Panc1 (cell line): ENCODE data around the gene PXMP2. TPM values are rescaled to one million over a fixed set of nuclear protein-coding genes. Genes with fewer than 3 reads are reported as not detected.

Source experiments
- ATAC-seq: fragments of 200-7000 bp; cut with Tn5 transposase; 2 replicates; pipeline ENCODE4 v1.9.1; 2020; ENCODE audit warnings: mild to moderate bottlenecking, moderate library complexity
- BruUV-seq: library from RNA; stranded (reverse); fragments of 400-500 nt; replicated peaks from 2 replicates; lab custom pipeline; 2021; lab: Mats Ljungman, UMichigan
- CTCF ChIA-PET: fragments of 300-600 bp; sonication (Branson Sonifier 250); formaldehyde crosslinking; loops from one replicate; lab custom pipeline; 2022; ENCODE audit warnings: antibody characterized with exemption; lab: Charles Lee
- POLR2A ChIA-PET: fragments of 300-600 bp; sonication (Branson Sonifier 250); formaldehyde crosslinking; loops from one replicate; lab custom pipeline; 2022; ENCODE audit warnings: antibody characterized with exemption; lab: Charles Lee
- DNase-seq: peaks from one replicate; pipeline ENCODE4 v3.0.0-alpha.2; 2010; ENCODE audit warnings: low read depth, low spot score
- H3K27ac ChIP-seq: 2 replicates; pipeline ENCODE4 v1.5.1; 2011; ENCODE audit warnings: mild to moderate bottlenecking, low read length, inconsistent platforms
- H3K27me3 ChIP-seq: fragments of 200-500 bp; sonication (Bioruptor generic); 2 replicates; pipeline ENCODE4 v1.6.0; 2014; ENCODE audit warnings: low read length, inconsistent platforms; ENCODE audit not compliant: control insufficient read depth, insufficient read depth
- H3K36me3 ChIP-seq: fragments of 200-500 bp; sonication (Bioruptor generic); 2 replicates; pipeline ENCODE4 v1.5.1; 2014; ENCODE audit warnings: inconsistent platforms, mild to moderate bottlenecking, low read length, moderate library complexity; ENCODE audit not compliant: control insufficient read depth, insufficient read depth
- H3K4me1 ChIP-seq: 2 replicates; pipeline ENCODE4 v1.5.1; 2011; ENCODE audit warnings: inconsistent platforms, mild to moderate bottlenecking, low read length, moderate library complexity; ENCODE audit not compliant: control insufficient read depth, insufficient read depth
- H3K4me3 ChIP-seq, 2 experiments: 2 replicates each; pipeline ENCODE4 v1.5.1; 2011 to 2012; ENCODE audit warnings: low read depth in 2 of 2, low read length in 2 of 2, mild to moderate bottlenecking in 2 of 2, inconsistent platforms in 1 of 2, moderate library complexity in 1 of 2
- H3K9me3 ChIP-seq: fragments of 200-500 bp; sonication (Bioruptor generic); 2 replicates; pipeline ENCODE4 v1.5.1; 2014; ENCODE audit warnings: low read depth, mild to moderate bottlenecking, inconsistent platforms, low read length, moderate library complexity; ENCODE audit not compliant: control insufficient read depth, insufficient read depth
- POLR2AphosphoS5 ChIP-seq: IDR thresholded peaks from 2 replicates; pipeline ENCODE4 v1.6.1; 2012; ENCODE audit warnings: mild to moderate bottlenecking, low read depth, low read length, moderate library complexity
- SIN3A ChIP-seq: IDR thresholded peaks from 2 replicates; pipeline ENCODE4 v1.6.1; 2012; ENCODE audit warnings: low read depth, mild to moderate bottlenecking, low read length, moderate library complexity, borderline replicate concordance; ENCODE audit not compliant: insufficient read depth
- TCF7L2 ChIP-seq: IDR thresholded peaks from 2 replicates; pipeline ENCODE4 v1.6.1; 2011; ENCODE audit warnings: mild to moderate bottlenecking, low read depth, low read length, inconsistent platforms
- in situ Hi-C: cut with HindIII; loops from 2 replicates; pipeline ENCODE4 v1.10.0; 2016; ENCODE audit warnings: low sequenced_read_pairs, low pct_unique_long_range_greater_than_20kb
- intact Hi-C: fragments of 100-400 bp; cut with micrococcal nuclease; formaldehyde crosslinking; loops from one replicate; pipeline ENCODE4 v1.10.0; 2022; ENCODE audit not compliant: unreplicated experiment
- total RNA-seq: library from RNA; stranded (reverse); gene quantifications from one replicate; pipeline ENCODE4 v1.2.1, GENCODE V29; 2021; ENCODE audit not compliant: unreplicated experiment
- TF ChIP-seq, protein P1 (sequence below): fragments of 450-650 bp; IDR thresholded peaks from 2 replicates; pipeline ENCODE4 v1.5.1; 2017; ENCODE audit warnings: mild to moderate bottlenecking
- TF ChIP-seq, protein P2 (sequence below), 2 experiments: IDR thresholded peaks; 2 replicates each; pipeline ENCODE4 v1.6.1; 2011 to 2012; ENCODE audit warnings: low read depth in 2 of 2, control low read depth in 1 of 2, low read length in 1 of 2, mild to moderate bottlenecking in 1 of 2, moderate library complexity in 1 of 2; ENCODE audit not compliant: insufficient read depth in 1 of 2

The PXMP2 gene
- total RNA-seq, 1 experiment from 2014 or later, result 21.3 TPM

DNA sequence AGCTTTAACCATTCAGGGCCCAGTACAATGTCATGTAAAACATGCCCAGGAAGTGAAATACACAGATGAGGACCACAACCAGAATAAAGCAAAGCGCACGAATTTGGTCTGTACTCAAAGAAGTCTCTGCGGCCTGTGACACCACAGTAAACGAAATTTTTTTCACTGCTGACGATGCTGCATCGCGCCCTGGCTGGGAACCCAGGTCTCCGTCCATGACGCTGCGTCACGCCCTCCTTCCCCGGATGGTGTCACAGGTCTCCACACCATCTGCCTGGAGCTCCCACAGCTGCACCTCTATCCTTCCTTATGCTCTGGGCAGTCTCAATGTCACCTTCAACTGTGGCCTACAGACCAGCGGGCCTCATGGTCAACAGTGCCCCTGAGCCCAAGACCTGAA, 56.4 kb downstream of the PXMP2 start:
- in situ Hi-C loops (no loop called here), intact Hi-C loops (no loop called here)
- no peaks in the 10 kb centered on the region for H3K27me3 ChIP-seq
- no peaks in the 10 kb centered on the region for H3K4me1 ChIP-seq
- TF ChIP-seq, protein P1, sequence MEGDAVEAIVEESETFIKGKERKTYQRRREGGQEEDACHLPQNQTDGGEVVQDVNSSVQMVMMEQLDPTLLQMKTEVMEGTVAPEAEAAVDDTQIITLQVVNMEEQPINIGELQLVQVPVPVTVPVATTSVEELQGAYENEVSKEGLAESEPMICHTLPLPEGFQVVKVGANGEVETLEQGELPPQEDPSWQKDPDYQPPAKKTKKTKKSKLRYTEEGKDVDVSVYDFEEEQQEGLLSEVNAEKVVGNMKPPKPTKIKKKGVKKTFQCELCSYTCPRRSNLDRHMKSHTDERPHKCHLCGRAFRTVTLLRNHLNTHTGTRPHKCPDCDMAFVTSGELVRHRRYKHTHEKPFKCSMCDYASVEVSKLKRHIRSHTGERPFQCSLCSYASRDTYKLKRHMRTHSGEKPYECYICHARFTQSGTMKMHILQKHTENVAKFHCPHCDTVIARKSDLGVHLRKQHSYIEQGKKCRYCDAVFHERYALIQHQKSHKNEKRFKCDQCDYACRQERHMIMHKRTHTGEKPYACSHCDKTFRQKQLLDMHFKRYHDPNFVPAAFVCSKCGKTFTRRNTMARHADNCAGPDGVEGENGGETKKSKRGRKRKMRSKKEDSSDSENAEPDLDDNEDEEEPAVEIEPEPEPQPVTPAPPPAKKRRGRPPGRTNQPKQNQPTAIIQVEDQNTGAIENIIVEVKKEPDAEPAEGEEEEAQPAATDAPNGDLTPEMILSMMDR, result no peak
- TF ChIP-seq TCF7L2, result no peak
- no peak for TF ChIP-seq POLR2AphosphoS5
- TF ChIP-seq SIN3A, result no peak
- TF ChIP-seq, protein P2, sequence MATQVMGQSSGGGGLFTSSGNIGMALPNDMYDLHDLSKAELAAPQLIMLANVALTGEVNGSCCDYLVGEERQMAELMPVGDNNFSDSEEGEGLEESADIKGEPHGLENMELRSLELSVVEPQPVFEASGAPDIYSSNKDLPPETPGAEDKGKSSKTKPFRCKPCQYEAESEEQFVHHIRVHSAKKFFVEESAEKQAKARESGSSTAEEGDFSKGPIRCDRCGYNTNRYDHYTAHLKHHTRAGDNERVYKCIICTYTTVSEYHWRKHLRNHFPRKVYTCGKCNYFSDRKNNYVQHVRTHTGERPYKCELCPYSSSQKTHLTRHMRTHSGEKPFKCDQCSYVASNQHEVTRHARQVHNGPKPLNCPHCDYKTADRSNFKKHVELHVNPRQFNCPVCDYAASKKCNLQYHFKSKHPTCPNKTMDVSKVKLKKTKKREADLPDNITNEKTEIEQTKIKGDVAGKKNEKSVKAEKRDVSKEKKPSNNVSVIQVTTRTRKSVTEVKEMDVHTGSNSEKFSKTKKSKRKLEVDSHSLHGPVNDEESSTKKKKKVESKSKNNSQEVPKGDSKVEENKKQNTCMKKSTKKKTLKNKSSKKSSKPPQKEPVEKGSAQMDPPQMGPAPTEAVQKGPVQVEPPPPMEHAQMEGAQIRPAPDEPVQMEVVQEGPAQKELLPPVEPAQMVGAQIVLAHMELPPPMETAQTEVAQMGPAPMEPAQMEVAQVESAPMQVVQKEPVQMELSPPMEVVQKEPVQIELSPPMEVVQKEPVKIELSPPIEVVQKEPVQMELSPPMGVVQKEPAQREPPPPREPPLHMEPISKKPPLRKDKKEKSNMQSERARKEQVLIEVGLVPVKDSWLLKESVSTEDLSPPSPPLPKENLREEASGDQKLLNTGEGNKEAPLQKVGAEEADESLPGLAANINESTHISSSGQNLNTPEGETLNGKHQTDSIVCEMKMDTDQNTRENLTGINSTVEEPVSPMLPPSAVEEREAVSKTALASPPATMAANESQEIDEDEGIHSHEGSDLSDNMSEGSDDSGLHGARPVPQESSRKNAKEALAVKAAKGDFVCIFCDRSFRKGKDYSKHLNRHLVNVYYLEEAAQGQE (IDR thresholded peaks at IDR 0.05; ENCODE audit: insufficient read depth in 1 of 2, low read depth in 2 of 2, low read length in 1 of 2), result no peak
- H3K9me3 ChIP-seq, result no peaks in the 10 kb centered on the region
- H3K4me3 ChIP-seq, result no peak overlapping the region
- DNase-seq (no peak), ATAC-seq (no peak)
- no TSS peak for BruUV-seq
- CTCF ChIA-PET, result no interaction called here
- H3K36me3 ChIP-seq, result peaks cover 43% of the 10 kb centered on the region
- POLR2A ChIA-PET, result no interaction called here
- no peak overlapping the region for H3K27ac ChIP-seq

DNA sequence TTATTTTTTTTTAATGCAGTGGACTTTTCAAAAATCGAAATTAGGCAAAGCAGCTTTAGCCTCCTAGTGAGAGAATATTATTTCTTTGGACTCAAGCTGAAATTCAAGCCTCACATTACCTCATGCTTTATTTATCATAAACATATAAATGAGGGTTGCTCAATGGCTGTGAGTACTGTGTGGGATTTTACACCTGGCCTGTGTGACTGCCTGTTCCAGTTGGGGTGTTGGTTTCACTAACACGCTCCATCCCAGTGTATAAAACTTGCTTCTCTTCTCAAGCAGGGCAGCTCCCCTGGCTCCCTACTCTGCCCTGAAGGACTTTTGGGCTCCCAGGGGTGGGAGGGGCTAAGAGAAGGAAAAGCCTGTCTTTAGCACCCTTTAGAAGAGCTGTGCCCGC, 59.2 kb downstream of the PXMP2 start:
- ChIA-PET POLR2A (no interaction called here), CTCF (no interaction called here)
- DNase-seq, result no peak
- ATAC-seq, result peak; percentile 45; the same call in 1 of the 2 replicates
- Histone ChIP-seq H3K4me3 (no peak overlapping the region), H3K27me3 (no peaks in the 10 kb centered on the region), H3K27ac (no peak overlapping the region), H3K9me3 (no peaks in the 10 kb centered on the region), H3K4me1 (no peaks in the 10 kb centered on the region), H3K36me3 (peaks cover 39% of the 10 kb centered on the region)
- no TSS peak for BruUV-seq
- in situ Hi-C loops (no loop called here), intact Hi-C loops (no loop called here)
- TF ChIP-seq TCF7L2 (no peak), SIN3A (no peak), POLR2AphosphoS5 (no peak)
- TF ChIP-seq, protein P1, result no peak
- TF ChIP-seq, protein P2 (IDR thresholded peaks at IDR 0.05; ENCODE audit: insufficient read depth in 1 of 2, low read depth in 2 of 2, low read length in 1 of 2), result no peak
